ENCODE measurements around the gene CRYBA2. TPM values are rescaled to one million over a fixed set of nuclear protein-coding genes. Genes with fewer than 3 reads are reported as not detected.
A peak's percentile ranks its signal among the peaks of the same experiment; 100 is the strongest.

The CRYBA2 gene
- total RNA-seq, 1 donor from 2014 or later, result not detected

GRCh38 chr2:218953366-218953954, 39.8 kb downstream of the CRYBA2 start:
- Histone ChIP-seq H3K27ac (no peak overlapping the region), H3K4me3 (no peak overlapping the region), H3K4me1 (no peaks in the 10 kb centered on the region), H3K27me3 (peaks cover 27% of the 10 kb centered on the region), H3K9me3 (no peaks in the 10 kb centered on the region), H3K36me3 (no peaks in the 10 kb centered on the region)
- no peak for ATAC-seq
- DNase-seq, result no peak
- TF ChIP-seq CTCF (IDR thresholded peaks at IDR 0.05), result no peak
- intact Hi-C loops (cut with DNase I), result no loop called here

- Histone ChIP-seq H3K4me3 (no peak overlapping the region), H3K27me3 (peaks cover 14% of the 10 kb centered on the region), H3K9me3 (no peaks in the 10 kb centered on the region), H3K4me1 (no peaks in the 10 kb centered on the region), H3K27ac (no peak overlapping the region), H3K36me3 (no peaks in the 10 kb centered on the region)
- intact Hi-C loops (cut with DNase I), result no loop called here
- TF ChIP-seq CTCF (IDR thresholded peaks at IDR 0.05), result no peak
- DNase-seq, result no peak
- no peak for ATAC-seq
Measured at GRCh38 chr2:218952160-218952559, 41.1 kb downstream of the CRYBA2 start.

DNA sequence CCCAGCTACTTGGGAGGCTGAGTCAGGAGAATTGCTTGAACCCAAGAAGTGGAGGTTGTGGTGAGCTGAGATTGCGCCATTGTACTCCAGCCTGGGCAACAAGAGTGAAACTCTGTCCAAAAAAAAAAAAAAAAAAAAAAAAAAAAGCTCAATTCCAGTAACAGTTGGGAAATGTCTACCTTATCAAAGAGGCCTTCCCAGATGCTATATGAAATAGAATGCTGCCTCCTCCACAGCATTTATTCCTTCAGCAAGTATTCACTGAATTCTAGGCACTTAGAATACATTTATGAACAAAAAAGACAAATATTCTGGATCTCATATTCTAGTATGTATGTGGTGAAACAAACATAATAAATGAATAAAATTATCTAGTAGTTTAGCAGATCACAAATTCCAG, 46.6 kb downstream of the CRYBA2 start:
- H3K27ac ChIP-seq, result no peak overlapping the region
- H3K4me1 ChIP-seq, result no peaks in the 10 kb centered on the region
- TF ChIP-seq CTCF (IDR thresholded peaks at IDR 0.05), result no peak
- ATAC-seq, result no peak
- peaks cover 40% of the 10 kb centered on the region for H3K27me3 ChIP-seq
- H3K4me3 ChIP-seq, result no peak overlapping the region
- intact Hi-C loops (cut with DNase I), result no loop called here
- no peaks in the 10 kb centered on the region for H3K9me3 ChIP-seq
- no peaks in the 10 kb centered on the region for H3K36me3 ChIP-seq
- DNase-seq, result no peak

- H3K9me3 ChIP-seq, result no peaks in the 10 kb centered on the region
- no peak overlapping the region for H3K4me3 ChIP-seq
- no peaks in the 10 kb centered on the region for H3K4me1 ChIP-seq
- intact Hi-C loops (cut with DNase I), result no loop called here
- H3K27me3 ChIP-seq, result peaks cover 40% of the 10 kb centered on the region
- ATAC-seq (no peak), DNase-seq (no peak)
- no peak for TF ChIP-seq CTCF (IDR thresholded peaks at IDR 0.05)
- H3K36me3 ChIP-seq, result no peaks in the 10 kb centered on the region
- no peak overlapping the region for H3K27ac ChIP-seq
Measured at GRCh38 chr2:218944759-218945404, 48.3 kb downstream of the CRYBA2 start.

Small RNAs within 50 kb of the gene (microRNA-seq; reads per million reads assigned to microRNA genes)
- gene MIR375 (ENCODE audit: borderline microRNAs expressed), result 3,866 reads per million, percentile 94 among the genes with 10 or more reads in this experiment

Other genes with a start within 250 kb of the CRYBA2 start
- 180 TPM for gene CYP27A1, start 211.3 kb downstream of the CRYBA2 start, total RNA-seq
- gene PRKAG3, start 161.6 kb downstream of the CRYBA2 start, total RNA-seq, result not detected
- gene WNT6, start 133.6 kb downstream of the CRYBA2 start, total RNA-seq, result not detected
- gene WNT10A, start 112.6 kb downstream of the CRYBA2 start, total RNA-seq, result 0.90 TPM
- not detected for gene CDK5R2, start 33.8 kb downstream of the CRYBA2 start, total RNA-seq
- not detected for gene FEV, start 8.2 kb downstream of the CRYBA2 start, total RNA-seq
- not detected for gene CFAP65, start 48.1 kb upstream of the CRYBA2 start, total RNA-seq
- gene IHH, start 67.5 kb upstream of the CRYBA2 start, total RNA-seq, result 0.69 TPM
- 14.3 TPM for gene NHEJ1, start 167.4 kb upstream of the CRYBA2 start, total RNA-seq
- 3.1 TPM for gene SLC23A3, start 176.6 kb upstream of the CRYBA2 start, total RNA-seq
- 64.0 TPM for gene CNPPD1, start 183.5 kb upstream of the CRYBA2 start, total RNA-seq
- gene RETREG2, start 184.9 kb upstream of the CRYBA2 start, total RNA-seq, result 79.8 TPM
- 41.2 TPM for gene ZFAND2B, start 213.4 kb upstream of the CRYBA2 start, total RNA-seq
- gene ABCB6, start 225.5 kb upstream of the CRYBA2 start, total RNA-seq, result 18.2 TPM
- 48.2 TPM for gene ATG9A, start 236.2 kb upstream of the CRYBA2 start, total RNA-seq
- gene ANKZF1, start 236.4 kb upstream of the CRYBA2 start, total RNA-seq, result 37.6 TPM